NB4 (cell line): ENCODE measurements around the gene PIP4P1.

ENCODE experiments used
- MYC ChIP-seq: IDR thresholded peaks from 2 replicates; pipeline ENCODE4 v1.6.1; 2011; ENCODE audit warnings: low read depth, low read length
- TF ChIP-seq, protein P1 (sequence below): IDR thresholded peaks from 2 replicates; pipeline ENCODE4 v1.6.1; 2011; ENCODE audit warnings: low read depth, low read length
- TF ChIP-seq, protein P2 (sequence below): IDR thresholded peaks from one replicate; pipeline ENCODE4 v1.5.1; 2012; ENCODE audit warnings: low read depth, low read length

DNA sequence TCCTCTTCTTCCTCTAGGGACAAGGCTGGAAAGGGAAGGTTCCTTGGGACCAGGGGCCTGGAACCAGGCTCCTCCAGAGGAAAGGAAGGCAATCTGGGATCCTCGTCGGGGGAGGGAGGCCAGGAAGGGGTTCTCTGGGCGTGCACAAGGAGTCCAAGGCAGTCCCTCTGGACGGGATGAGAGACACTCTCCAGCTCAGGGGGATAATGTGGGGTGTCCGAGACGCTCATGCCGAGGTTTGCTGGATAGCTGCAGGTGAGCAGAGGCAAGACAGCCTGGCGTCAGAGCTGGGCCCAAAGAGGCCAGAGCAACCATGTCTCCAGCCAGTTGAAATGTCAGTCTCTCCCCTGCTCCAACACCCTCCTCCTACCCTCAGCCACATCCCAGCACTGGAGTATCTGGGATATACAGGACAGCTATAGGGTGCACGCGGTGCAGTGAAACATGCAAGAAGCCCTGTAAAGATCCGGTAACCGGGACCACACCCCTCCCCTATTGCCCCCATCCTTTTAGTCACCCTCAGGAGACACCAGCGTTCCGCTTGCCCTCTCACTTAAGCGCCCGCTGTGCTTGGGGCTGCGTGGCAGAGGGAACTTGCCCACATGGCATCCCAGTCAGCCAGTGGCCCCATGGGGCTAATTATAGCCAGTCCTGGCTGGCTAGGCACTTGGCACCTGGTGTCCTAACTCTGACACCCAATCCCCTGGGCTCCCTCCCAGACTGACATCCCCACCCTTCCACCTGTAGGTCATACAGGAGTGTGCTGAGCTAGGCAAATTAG lies 25.5 kb downstream of the PIP4P1 start, which contains the start of gene KLHL33:
- TF ChIP-seq, protein P1, sequence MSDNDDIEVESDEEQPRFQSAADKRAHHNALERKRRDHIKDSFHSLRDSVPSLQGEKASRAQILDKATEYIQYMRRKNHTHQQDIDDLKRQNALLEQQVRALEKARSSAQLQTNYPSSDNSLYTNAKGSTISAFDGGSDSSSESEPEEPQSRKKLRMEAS, result no peak
- no peak for TF ChIP-seq MYC
- TF ChIP-seq, protein P2, sequence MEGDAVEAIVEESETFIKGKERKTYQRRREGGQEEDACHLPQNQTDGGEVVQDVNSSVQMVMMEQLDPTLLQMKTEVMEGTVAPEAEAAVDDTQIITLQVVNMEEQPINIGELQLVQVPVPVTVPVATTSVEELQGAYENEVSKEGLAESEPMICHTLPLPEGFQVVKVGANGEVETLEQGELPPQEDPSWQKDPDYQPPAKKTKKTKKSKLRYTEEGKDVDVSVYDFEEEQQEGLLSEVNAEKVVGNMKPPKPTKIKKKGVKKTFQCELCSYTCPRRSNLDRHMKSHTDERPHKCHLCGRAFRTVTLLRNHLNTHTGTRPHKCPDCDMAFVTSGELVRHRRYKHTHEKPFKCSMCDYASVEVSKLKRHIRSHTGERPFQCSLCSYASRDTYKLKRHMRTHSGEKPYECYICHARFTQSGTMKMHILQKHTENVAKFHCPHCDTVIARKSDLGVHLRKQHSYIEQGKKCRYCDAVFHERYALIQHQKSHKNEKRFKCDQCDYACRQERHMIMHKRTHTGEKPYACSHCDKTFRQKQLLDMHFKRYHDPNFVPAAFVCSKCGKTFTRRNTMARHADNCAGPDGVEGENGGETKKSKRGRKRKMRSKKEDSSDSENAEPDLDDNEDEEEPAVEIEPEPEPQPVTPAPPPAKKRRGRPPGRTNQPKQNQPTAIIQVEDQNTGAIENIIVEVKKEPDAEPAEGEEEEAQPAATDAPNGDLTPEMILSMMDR, result no peak
